NCI-H226 (cell line): Measurements from ENCODE around the gene RDH13.
"Not testable (repeated sequence)": the region's sequence is repeated elsewhere in the genome, so short reads cannot be mapped to it uniquely, and the experiment has no call there.

Source experiments
- DNase-seq: peaks from one replicate; pipeline ENCODE4 v3.0.0-alpha.2; 2015

RDH13 gene, protein sequence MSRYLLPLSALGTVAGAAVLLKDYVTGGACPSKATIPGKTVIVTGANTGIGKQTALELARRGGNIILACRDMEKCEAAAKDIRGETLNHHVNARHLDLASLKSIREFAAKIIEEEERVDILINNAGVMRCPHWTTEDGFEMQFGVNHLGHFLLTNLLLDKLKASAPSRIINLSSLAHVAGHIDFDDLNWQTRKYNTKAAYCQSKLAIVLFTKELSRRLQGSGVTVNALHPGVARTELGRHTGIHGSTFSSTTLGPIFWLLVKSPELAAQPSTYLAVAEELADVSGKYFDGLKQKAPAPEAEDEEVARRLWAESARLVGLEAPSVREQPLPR

DNA sequence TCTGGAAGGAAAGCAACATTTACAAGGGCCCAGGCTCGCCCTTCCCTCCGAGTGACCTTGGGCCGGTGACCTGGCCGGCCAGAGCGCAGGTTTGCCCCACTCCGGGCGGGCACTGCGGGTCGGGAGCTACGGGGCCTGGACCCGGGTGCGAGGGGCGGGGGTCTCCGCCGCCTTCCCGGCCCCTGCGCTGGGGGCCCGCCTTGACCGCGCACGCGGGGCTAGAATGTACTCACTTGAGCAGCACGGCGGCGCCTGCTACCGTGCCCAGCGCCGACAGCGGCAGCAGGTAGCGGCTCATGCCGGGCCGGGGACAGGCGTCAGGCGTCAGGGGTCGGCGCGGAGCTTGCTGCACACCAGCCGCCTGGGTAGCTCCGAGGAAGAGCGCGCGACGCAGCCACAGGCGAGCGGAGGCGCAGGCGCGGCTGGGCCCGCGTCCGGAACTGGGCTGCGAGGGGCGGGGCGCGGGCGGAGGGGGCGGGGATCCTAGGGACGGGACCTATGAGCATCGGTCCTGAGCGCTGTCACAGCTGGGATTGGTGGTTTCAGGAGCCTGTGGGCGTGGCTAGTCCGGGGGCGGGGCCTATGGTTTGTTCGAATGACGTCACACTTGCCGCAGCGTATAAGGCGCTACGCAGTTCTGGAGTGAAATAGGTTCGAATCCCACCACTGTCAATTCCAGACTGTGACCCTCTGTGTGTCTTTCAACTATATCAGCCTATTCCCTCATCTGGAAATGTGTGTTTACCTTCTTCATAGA is at the start of gene RDH13:
Gene RDH13 (minus strand): TSS at position 414 of the 757 bp plus-strand sequence. CDS start 116 bp downstream, at position 298.
- peak; percentile 94 for DNase-seq

DNA sequence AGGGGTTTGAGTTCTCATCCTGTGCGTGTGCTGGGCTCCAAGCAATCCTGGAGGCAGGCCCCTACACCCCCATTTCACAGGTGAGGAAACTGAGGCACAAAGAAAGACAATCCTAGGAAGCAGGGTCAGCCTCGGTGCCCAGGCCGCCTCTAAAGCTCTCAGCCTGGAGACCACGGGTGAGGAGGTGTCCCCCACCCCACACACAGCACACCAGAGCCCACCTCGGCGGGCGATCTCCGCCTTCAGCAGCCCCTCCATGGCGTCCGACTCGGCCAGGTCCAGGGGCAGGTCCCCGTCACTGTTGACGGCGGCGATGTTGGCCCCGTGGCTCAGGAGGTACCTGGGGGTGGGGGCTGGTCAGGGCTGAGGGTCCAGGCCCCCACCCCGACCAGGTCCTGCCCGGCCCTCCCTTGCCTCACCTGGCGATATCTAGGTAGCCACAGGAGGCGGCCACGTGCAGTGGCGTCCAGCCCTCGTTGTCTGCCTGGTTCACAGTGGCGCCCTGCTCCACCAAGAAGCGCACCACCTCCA is 49.4 kb upstream of the RDH13 start:
- no peak for DNase-seq

DNA sequence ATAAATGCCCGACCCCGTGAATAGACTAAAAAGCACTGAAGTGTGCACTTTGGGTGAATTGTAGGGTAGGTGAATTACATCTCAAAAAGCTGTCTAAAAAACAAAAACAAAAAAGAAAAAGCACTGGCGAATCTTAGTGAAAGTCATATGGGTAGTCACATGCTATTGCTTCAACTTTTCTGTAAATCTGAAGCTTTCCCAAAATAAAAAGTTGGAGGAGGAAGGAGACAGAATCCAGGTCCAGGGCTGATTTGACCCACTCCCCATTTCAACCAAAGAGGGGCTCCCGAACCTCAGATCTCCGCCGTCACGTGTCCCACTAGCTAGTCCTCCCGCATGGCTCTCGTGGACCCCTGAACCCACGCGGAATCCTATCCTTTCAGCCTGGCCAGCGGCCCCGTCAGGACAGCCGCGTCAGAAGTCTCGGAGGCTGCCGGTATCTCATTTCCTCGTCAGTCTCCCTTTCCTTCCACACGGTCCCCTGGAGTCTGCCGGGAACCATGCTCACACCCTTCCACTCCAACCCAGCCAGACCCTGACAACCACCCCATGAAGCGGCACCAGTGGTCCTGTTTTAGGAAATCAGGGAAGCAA is 48.4 kb upstream of the RDH13 start:
- no peak for DNase-seq

DNA sequence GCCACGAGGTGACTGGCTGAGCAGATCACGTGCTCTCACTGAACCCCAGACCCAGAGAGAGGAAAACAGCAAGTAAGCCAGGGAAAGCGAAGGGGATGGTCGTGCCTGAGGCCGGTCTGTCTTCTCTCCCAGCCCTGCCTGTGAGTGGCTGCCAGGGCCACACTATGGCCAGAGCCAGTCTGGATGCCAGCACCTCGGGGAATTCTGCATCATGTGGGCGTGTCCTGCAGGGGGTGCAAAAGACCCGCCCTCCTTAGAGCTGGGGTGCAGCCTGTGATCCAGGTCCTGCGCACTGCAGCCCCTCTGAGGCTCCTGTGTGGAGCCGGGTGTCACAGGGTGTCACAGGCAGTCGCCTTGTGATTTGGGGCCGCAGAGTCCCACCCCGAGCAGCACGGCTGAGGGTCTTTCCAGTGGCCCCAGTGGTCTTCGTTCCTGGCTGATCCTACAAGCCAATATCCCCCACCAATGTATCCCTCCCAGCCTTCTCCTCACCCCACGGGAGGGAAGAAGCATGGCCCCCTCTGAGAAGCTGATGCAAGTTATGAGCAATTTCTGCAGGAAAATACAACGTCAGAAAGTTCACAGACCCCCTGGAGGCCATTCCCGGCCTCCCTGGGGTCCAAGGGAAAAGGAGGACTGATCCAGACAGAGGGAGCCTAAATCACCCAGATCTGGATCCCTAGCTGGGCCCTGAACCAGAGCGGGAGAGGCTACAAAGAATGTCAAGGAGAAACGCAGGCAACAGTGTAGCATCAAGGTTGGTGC is 46.8 kb upstream of the RDH13 start:
- no peak for DNase-seq

DNA sequence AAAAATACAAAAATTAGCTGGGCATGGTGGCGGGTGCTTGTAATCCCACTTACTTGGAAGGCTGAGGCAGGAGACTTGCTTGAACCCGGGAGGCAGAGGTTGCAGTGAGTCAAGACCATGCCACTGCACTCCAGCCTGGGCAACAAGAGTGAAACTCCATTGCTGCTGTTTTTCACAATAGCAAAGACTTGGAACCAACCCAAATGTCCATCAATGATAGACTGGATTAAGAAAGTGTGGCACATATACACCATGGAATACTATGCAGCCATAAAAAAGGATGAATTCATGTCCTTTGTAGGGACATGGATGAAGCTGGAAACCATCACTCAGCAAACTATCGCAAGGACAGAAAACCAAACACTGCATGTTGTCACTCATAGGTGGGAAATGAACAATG is 44.3 kb upstream of the RDH13 start:
- not testable (repeated sequence) for DNase-seq

DNA sequence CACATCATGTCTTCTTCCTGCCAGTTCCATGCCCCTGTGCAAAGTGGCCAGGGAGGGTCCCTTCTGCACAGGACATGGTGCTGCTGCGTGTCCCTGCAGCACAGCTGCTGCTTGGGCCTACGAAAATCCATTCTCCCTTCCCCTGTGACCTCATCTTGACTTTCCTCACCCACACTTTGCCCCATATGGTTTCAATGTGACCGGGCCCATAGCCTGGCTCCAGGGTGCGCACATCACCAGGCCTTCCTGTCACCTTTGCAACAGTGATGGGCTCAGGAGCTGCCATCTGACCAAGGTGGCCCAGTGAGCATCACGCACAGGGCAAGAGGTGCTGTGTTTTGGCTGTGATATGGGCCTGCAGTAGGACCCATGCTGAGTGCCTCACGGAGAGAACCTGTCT is 43.6 kb upstream of the RDH13 start:
- no peak for DNase-seq

DNA sequence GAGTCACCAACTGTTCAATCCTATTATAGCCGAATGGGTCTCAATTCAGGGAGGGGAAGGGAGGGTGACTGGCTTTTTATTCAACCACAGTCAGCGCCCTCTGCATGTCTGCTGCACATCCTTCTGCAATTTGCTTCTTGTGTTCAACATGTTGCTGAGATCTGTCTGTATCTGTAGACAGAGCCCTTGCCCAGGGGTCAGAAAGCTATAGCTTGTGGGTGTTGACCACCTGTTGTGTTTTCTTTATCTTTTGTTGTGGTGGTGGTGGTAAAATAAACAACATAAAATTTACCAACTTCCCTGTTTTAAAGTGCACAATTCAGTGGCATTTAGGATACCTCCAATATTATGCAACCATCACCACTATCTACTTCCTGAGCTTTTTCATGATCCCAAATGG is 42.3 kb upstream of the RDH13 start:
- DNase-seq = no peak

DNA sequence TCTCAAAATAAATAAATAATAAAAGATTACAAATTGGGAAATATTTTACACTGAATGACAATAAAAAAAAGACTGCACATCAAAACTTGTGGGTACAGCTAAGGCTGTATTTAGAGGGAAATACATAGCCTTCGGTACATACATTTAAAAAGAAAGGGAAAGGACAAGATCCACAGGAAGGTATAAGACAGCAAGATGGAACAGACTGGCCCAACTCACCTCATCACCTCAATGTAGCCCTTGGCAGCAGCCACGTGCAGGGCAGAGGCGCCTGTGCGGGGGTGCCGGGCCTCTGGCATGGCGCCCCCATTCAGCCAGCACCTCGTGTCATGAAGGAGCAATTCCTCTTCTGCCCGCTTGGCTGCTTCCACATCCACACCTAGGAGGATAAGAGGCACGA is 40.2 kb upstream of the RDH13 start:
- no peak for DNase-seq

DNA sequence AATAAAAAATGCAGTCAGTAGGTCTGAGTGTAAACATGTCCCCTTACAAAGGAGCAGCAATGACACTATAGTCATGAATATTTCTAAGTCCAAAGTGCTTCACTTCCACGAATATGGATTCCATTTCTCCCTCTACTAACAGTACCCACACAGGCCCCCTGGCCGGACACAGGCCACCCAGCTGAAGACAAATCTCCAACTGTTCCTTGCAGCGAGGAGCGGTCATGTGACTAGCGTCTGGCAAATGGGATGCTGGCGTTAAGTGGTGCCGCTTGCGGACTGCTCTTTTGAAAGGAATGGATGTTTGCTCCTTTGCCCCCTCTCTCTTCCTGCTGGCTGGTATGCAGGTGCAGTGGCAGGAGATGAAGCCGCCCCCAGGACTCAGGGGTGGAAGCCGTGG is 38.3 kb upstream of the RDH13 start:
- no peak for DNase-seq

DNA sequence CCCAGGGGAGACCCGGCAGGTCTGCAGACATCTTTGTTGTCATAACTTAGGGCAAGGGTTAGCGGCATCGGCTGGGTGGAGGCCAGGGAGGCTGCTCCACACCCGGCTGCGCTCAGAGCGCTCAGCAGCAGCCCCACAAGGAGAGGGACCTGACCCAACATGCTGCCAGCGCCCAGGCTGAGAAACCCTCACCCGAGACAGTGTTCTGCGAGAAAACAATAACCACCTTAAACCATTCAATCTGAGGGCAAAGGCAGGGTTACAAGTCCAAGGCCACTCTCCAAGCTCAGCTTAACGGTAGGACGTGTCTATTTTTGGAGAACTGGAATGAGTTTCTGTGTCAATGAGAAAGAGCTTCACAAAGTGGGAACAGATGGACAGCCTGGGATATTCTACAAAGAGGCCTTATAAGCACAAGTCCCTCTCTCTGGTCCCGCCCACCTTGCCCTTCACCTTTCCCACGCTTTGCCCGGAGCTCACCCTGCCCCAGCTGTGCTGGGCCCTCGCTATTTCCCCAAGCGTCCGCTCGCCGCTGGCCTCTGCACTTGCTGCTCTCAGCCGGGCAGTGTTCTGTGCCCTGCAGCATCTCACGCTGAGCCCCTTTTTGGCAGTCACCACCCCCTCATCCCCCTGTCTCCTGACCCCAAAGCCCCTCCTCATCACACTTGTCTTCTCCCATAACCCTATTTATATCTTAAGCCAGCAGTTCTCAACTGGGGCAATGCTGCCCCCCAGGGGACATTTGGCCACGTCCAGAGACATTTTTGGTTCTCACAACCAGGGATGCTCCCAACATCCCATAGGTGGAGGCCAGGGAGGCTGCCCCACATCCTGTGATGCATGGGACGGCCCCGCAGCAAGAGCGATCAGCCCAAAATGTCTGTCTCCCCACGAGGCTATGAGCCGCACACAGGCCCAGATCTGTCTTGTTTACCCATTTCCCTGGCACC is 36.9 kb upstream of the RDH13 start:
- DNase-seq = no peak

DNA sequence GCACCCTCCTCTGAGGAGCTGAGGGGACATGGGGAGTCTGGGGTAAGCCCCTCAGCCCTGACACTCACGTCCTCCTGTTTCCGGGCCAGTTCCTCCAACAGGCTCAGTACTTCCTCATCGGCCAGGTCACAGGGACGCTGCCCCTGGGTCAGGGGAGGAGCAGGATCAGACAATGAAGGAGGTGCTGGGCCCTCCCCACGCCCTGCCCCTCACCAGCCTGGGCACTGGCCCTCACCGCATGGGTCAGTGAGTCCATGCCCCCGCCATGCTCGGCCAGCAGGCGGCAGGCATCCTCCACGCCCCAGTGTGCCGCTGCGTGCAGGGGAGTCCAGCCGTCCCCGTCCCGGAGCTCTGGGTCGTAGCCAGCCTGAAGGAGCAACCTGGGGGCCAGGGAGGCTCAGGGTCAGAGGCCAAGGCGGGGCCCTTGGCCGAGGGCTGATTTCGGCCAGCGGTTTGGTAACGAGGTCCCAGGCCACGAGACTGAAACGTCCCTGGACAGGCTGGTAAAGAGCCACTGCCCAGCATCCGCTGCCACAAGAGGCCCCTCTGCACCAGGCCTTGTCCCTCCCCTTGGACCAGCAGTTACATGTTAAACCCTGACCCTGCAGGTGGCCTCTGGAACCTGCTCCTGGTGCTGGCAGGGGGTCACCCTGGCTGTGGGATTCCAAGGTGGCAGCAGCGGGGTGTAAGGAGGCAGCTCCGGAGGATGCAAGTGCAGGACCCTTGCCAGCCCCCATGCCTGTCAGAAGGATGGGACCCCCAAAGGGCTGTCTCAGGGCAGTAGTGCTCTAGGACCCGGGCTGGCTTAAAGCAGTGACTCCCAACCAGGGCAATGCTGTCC is 36.0 kb upstream of the RDH13 start:
- DNase-seq = no peak

DNA sequence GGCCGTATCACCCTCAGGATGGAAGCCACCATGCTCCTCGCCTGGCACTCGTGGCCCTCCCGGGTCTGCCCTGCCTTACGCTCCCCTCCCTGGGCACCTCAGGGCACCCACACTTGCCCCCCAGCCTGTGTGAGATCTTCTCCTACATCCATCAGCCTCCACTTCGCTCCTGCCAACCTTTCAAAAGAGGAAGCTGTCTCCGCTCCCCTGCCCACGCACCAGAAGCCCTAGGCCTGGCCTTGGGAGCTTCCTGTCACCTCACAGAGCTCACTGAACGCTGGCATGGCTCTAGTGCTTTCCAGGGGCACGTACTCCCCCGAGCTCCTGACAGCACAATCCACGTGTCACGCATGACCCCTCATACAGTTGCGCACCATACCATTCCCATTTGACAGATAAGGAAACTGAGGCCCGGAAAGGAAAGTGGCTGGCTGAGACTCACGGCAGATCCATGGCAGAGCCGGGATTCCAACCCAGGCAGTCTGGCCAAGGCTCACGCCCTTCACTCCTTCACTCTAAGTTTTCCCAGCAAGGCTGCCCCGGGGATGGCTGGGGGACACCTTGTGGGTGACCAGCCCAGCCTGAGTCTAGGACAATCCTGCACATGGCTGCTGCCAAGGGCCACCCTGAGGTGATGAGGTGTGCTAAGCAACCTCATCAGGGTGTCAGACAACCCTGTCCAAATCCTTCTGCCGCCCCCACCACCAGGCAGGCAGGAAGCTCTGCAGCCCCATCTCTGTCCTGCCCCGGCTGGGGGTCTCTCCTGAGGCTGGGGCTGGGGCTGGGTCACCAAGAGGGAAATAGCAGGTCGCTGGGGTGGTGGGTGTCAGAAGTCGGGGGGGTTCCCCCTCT is 35.1 kb upstream of the RDH13 start:
- DNase-seq = no peak

DNA sequence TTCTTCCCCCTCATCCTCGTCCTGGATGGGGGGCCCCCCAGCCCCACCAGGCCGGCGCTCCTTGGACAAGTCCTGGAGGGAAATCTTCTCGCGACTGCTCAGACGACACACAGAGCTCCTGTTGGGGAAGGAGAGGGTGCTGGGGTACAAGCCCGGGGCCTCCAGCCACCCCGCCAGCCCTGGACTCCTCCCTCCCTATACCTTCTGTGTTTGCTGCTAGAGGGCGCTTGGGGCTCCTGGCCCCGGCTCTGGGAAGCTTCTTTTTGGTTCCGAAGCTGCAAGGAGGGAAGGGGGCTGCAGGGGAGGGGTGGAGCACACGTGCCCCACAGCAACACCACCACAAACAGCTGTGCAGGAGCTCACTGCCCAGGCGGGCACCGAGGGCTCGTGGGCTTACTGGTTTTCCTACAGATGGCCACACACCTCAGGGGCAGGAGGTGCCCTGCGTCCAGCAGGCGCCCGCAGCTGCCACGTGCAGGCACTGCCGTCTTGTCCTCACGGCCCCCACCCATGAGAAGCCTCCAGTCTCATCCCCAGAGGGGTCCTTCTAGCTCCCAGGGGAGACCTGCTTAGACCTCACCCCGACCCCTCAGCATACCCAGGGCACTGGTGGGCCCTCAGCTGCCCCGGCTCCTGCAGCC is 33.2 kb upstream of the RDH13 start:
- no peak for DNase-seq

DNA sequence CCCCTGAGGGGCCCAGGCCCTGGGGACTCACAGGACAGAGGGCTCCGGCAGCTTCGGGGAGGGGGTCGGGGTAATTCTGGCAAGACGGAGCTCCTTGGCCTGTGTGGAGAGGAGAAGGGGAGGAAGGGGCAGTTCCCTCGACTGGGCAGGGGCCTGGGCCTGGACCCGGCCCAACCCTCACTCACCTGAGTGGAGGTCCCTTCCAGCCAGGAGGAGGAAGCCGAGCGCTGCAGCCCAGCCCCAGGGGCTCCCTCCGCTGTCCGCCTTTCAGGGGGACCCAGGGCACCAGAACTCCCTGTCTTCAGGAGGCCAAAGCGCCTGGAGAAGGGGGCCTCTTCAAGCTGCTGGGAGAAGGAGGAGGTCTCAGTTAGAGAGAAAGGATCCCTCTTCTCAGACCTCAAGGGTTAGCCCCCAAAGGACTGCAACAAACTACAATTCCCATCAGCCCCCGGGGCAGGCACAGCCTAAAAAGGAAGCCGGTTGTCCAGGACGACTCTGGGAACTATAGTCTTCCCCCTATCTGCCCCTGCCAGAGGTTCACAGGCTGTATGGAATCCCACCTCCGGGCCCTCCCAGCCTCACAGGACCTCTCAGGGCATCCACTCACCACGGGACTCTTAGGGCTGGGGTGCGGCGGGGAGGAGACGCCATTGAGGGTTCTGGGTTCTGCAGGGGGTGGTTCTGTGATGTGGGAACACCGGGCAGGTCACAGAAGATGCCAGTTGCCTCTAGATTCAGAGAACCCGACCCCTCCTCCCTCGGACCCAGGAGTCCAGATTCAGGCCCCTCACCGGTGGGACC is 32.5 kb upstream of the RDH13 start:
- no peak for DNase-seq

DNA sequence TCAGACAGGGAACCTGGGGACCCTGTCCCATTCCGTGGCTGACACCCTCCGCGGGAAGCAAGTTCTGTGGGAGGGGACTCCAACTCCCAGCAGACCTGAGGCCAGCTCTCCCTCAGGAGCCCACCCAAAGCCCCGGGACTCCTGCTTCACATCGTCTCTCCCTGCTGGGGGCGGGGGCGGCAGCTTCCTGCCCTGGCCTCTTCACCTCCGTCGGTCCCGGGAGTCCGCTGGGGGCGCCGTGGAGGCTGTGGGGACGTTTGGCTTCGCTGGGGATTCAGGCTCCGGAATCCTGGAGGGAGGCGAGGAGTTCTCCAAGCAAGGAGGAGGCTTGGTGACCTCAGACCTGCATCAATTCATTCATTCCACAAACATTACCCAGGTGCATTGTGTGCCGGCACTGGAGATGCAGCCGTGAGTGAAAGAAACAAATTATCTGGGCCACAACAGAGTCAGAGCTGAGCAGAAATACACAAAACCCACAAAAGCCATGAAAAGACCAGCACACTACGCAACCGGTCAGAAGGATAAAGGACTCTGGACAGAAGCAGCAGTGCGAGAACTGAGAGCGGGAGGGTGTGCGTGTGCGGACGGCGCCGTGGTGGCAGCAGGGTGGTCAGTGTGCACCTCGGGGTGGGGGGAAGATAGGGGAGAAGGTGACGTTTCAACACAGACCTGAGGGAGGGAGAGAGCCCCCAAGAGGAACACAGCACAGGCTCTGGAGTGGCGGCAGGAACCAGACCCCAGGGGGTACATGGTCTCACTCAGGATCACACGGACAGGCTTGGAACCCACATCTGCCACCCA is 31.7 kb upstream of the RDH13 start:
- DNase-seq = no peak

DNA sequence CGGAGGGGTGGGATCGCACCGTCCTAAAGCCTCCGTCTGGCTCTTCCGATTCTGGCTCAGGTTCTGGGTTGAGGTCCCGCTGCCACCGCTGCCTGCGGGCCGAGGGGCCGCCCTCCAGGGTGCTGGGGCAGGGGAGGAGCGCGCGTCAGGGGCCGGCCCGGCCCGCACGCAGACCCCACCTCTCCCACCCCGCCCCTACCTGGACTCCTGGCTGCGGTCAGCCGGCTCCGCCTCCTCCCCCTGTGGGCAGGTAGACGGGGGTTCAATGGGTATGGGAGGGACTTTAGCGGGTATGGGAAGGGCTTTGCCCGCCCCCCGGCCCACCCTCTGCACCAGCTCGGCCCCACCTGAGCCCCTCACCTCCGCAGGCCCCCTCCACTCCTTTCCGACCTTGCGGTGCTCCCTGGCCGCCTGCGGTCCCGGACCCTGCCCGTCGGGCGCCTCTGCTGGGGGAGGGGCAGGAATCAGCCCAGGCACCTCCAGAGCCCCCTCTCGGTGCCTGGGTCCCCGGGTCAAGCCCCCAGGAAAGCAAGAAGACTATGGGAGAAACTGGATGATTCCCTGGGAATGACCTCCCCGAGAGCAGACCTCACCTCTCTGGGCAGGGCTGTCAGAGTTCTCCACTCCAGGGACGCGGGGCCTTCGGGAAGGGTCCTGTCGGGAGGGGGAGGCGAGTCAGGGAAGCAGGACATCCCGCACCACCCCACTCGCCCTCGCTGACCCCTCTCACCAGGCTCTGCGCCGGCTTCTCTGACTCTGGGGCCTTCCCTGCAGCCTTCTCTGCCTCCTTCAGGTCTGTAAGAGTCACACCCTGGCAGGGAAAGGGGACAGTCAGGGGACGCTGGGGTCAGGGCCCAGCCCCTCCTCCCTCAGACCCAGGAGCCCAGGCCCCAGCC is 29.7 kb upstream of the RDH13 start:
- no peak for DNase-seq

DNA sequence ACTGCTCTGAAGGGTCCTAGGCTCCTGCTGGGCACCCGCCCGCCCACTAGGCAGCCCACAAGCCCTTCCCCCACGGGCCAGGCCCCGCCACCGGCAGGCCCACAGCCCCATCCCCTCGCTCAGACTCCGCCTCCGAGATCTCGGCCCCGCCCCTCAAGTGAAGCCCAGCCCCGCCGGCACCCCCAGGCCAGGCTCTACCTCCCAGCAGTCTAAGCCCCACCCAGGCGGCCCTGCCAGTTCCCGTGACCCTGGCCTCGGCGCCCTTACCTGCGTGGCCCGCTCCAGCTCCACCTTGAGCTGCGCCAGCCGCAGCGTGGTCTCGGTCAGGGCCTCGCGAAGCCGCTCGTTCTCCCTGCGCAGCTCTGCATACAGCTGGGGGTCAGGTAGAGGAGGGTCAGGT is 29.0 kb upstream of the RDH13 start:
- DNase-seq = no peak
